ENCODE results near the gene PDZK1IP1.

PDZK1IP1 gene

DNA sequence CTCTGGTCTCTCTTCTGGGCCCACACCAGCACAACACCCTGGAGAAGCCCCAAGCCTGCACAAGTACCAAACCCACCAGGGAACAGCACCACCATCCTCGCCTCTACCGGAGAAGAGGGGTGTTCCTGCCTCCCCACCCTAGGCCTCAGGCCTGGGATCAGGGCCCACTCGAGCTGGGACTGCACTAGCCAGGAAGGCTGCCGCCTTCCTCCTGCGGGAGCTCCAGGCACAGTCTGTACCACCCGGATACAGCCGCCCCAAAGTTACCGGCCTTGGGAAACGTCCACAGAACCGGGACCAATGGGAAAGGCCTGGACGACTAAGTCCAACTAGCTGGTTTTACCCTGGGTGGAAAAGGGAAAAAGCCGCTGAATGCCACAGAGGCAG is 38.8 kb upstream of the PDZK1IP1 start:
- no peak for DNase-seq
- Histone ChIP-seq H3K36me3 (no peaks in the 10 kb centered on the region), H3K4me3 (ENCODE audit: low read depth, low read length) (no peak overlapping the region), H3K4me1 (no peaks in the 10 kb centered on the region), H3K27me3 (peaks cover 93% of the 10 kb centered on the region), H3K9me3 (no peaks in the 10 kb centered on the region)
- TF ChIP-seq, protein P1, sequence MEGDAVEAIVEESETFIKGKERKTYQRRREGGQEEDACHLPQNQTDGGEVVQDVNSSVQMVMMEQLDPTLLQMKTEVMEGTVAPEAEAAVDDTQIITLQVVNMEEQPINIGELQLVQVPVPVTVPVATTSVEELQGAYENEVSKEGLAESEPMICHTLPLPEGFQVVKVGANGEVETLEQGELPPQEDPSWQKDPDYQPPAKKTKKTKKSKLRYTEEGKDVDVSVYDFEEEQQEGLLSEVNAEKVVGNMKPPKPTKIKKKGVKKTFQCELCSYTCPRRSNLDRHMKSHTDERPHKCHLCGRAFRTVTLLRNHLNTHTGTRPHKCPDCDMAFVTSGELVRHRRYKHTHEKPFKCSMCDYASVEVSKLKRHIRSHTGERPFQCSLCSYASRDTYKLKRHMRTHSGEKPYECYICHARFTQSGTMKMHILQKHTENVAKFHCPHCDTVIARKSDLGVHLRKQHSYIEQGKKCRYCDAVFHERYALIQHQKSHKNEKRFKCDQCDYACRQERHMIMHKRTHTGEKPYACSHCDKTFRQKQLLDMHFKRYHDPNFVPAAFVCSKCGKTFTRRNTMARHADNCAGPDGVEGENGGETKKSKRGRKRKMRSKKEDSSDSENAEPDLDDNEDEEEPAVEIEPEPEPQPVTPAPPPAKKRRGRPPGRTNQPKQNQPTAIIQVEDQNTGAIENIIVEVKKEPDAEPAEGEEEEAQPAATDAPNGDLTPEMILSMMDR (IDR thresholded peaks at IDR 0.05; ENCODE audit: low read depth, low read length): no peak

DNA sequence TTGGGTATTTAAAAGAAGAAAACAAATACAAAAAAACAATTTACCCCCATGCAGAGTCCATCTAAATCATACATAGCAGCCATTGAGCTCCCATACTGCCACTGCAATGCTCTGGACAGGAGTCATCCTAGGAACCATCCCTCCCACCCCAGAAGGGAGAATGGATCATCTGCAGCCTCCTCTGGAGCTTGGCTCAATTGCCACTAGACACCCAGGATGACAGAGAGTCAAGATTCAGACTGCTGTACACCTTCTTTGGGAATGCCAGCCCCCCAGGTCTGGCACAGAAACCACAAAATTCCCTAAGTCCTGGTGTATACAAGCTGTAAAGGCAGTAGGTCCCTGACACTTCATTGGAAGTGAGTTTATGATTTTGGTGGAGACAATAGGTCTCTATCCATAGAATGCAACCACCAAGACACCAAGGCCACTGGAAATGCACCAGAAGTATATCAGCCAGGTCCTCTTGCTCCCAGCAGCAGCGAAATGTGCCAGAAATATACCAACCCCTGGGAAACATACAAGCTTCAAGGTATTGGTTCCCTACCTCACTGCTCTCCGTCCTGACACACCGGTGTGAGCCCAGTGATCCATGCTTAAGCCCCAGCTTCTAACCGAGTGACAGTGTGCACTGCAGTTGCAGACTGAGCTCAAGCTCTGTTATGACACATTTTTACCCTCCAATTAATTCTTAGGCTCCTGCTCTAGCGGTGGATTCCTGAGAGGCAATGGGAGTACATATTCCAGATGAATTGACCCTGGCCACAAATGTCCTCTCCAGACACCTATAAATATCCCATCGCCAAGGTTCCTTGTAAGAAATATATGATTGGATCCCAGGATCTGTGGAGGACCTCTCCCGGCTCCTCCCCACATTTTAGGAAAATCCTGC is 37.8 kb upstream of the PDZK1IP1 start:
- Histone ChIP-seq H3K4me3 (ENCODE audit: low read depth, low read length) (no peak overlapping the region), H3K27me3 (peaks cover 89% of the 10 kb centered on the region), H3K36me3 (no peaks in the 10 kb centered on the region), H3K9me3 (no peaks in the 10 kb centered on the region), H3K4me1 (no peaks in the 10 kb centered on the region)
- no peak for DNase-seq
- TF ChIP-seq, protein P1 (IDR thresholded peaks at IDR 0.05; ENCODE audit: low read depth, low read length): no peak

GRCh38 chr1:47226839-47227215 is 37.0 kb upstream of the PDZK1IP1 start:
- no peak for DNase-seq
- no peak overlapping the region for H3K4me3 ChIP-seq (ENCODE audit: low read depth, low read length)
- H3K9me3 ChIP-seq: no peaks in the 10 kb centered on the region
- TF ChIP-seq, protein P1 (IDR thresholded peaks at IDR 0.05; ENCODE audit: low read depth, low read length): no peak
- no peaks in the 10 kb centered on the region for H3K36me3 ChIP-seq
- no peaks in the 10 kb centered on the region for H3K4me1 ChIP-seq
- peaks cover 83% of the 10 kb centered on the region for H3K27me3 ChIP-seq

GRCh38 chr1:47226121-47226838 is 36.4 kb upstream of the PDZK1IP1 start:
- H3K36me3 ChIP-seq: no peaks in the 10 kb centered on the region
- H3K27me3 ChIP-seq: peaks cover 78% of the 10 kb centered on the region
- no peak for DNase-seq
- TF ChIP-seq, protein P1 (IDR thresholded peaks at IDR 0.05; ENCODE audit: low read depth, low read length): no peak
- no peak overlapping the region for H3K4me3 ChIP-seq (ENCODE audit: low read depth, low read length)
- no peaks in the 10 kb centered on the region for H3K4me1 ChIP-seq
- H3K9me3 ChIP-seq: no peaks in the 10 kb centered on the region

DNA sequence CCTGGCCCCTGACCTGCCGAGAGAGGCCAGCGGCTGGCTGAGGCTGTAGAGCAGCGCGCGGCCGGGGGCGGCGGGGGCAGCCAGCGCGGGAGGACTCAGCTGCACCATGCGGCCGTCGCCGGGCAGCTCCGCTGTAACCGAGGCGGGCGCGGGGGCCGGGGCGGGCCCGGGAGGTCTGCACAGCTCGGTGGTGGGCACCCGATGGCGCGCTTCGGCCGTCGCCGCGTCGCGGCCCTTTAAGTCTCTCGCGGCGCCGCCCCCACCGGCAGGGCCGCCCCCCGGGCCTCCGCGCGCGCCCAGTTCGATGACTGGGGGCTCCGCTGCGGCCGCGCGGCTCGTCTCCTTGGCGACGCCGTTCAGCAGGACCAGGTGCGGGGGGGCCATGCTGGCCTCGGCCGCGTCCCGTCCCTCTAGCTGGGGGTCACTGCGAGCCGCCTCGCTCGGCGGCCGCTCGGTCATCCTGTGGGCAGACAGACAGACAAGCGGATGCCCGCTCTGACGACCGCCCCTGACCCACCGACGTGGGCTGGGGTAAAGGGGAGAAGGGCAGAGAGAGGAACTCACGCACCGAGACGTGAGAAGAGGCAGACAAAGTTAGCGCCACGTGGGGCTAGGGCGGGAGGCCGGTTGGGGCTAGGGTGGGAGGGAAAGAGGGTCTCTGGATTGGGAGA is 35.7 kb upstream of the PDZK1IP1 start:
- H3K36me3 ChIP-seq: no peaks in the 10 kb centered on the region
- no peaks in the 10 kb centered on the region for H3K9me3 ChIP-seq
- no peak overlapping the region for H3K4me3 ChIP-seq (ENCODE audit: low read depth, low read length)
- TF ChIP-seq, protein P1 (IDR thresholded peaks at IDR 0.05; ENCODE audit: low read depth, low read length): no peak
- H3K4me1 ChIP-seq: no peaks in the 10 kb centered on the region
- peaks cover 72% of the 10 kb centered on the region for H3K27me3 ChIP-seq
- no peak for DNase-seq
